Dedifferentiated amniotic fluid mesenchymal stem cell (primary cell): ENCODE results near the gene PFN1.

Experiments used
- DNase-seq: peaks from one replicate; pipeline ENCODE4 v3.0.0-alpha.2; 2016; ENCODE audit errors: extremely low spot score

Gene PFN1

GRCh38 chr17:4967539-4968485, 19.5 kb upstream of the PFN1 start, which contains the start of gene SPAG7:
SPAG7 (minus strand) TSS chr17:4967817; CDS start chr17:4967804, 13 bp downstream.
- DNase-seq, result peak; percentile 93

- peak; percentile 99 for DNase-seq
These were observed 18.7 kb upstream of the PFN1 start for GRCh38 chr17:4966844-4967538.

GRCh38 chr17:4965311-4965986, 17.1 kb upstream of the PFN1 start:
- no peak for DNase-seq

- DNase-seq, result no peak
These were observed 12.1 kb upstream of the PFN1 start for GRCh38 chr17:4960279-4960922.

- DNase-seq, result no peak
These were observed 11.1 kb upstream of the PFN1 start for GRCh38 chr17:4959261-4959965.

- DNase-seq, result no peak
These were observed 9.8 kb upstream of the PFN1 start for GRCh38 chr17:4958102-4958501.

- DNase-seq, result no peak
These were observed 8.2 kb upstream of the PFN1 start for GRCh38 chr17:4956493-4957061.

- DNase-seq, result no peak
These were observed 6.8 kb upstream of the PFN1 start for GRCh38 chr17:4955091-4955490.

GRCh38 chr17:4953451-4953961, 5.2 kb upstream of the PFN1 start:
- peak; percentile 40 for DNase-seq

- no peak for DNase-seq
These were observed 3.2 kb upstream of the PFN1 start for GRCh38 chr17:4951486-4951885.

- no peak for DNase-seq
These were observed 2.4 kb upstream of the PFN1 start, which contains the start of gene ENO3 for GRCh38 chr17:4950746-4951204. ENO3 (plus strand) TSS chr17:4951119; CDS start chr17:4951830, 711 bp downstream.

GRCh38 chr17:4950075-4950745, 1.9 kb upstream of the PFN1 start:
- peak; percentile 18 for DNase-seq

GRCh38 chr17:4949321-4950074, 1.2 kb upstream of the PFN1 start:
- peak; percentile 30 for DNase-seq

GRCh38 chr17:4948931-4949320, 596 bp upstream of the PFN1 start:
- peak; percentile 76 for DNase-seq

GRCh38 chr17:4947411-4948165, 742 bp downstream of the PFN1 start:
- peak; percentile 16 for DNase-seq

GRCh38 chr17:4947010-4947410, 1.3 kb downstream of the PFN1 start:
- DNase-seq, result no peak

GRCh38 chr17:4946312-4946976, 1.9 kb downstream of the PFN1 start:
- DNase-seq, result no peak

GRCh38 chr17:4945944-4946280, 2.4 kb downstream of the PFN1 start:
- DNase-seq, result no peak
